Kidney glomerular epithelial cell (primary cell): ENCODE measurements around the gene IQGAP2.

Experiments
- DNase-seq: peaks from one replicate; lab custom pipeline; 2025; lab: John Stamatoyannopoulos, UW

IQGAP2 gene

DNA sequence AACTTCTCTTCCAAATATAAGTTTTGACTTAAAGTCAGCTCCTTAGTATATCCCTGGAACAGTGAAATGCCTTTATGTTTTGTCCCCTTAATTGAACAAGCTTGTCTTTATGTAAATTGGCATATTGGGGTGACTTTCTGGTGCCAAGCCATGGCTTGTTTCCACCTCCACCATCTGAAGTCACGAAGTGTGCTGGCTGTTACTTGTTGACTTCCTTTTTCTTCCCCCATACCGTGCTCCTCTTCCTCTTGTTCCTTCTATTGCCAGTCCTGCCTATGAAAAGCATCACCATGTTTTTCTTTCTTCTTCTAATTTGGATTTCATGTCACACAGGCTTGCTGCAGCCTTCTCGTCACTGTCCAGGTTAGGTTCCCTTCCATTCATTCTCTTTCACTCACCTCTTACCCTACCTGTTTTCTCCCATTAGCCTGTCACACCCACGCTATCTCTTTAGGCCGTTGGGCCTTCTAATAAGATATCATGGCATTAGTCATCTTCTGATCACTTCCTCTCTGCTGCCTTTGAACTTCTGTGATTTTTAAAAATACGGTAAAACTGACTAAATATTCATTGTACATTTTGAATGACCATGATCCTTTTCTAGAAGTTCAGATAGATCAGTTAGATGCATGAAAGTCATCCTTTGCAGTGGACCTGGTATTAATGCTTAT, 48.1 kb downstream of the IQGAP2 start:
- no peak for DNase-seq

GRCh38 chr5:76455531-76456133, 52.5 kb downstream of the IQGAP2 start:
- DNase-seq: no peak

DNA sequence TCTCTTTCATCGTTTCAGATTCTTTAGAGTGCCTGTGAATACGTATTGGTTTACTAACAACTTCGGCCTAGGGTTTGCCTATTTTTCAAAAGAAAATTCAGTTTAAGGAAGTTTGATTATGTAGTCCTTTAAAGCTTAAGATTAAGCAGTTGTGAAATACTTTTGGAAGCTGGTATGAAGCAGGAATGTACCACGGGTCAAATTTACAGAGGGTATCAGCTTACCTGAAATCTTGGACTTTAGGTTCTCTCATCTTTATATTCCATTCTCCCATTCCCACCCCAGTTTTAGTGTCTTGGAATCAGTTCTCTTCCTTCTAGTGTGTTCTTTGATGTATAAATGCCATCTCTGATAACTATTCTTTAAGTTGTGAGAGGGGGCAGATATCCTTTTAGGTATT, 53.2 kb downstream of the IQGAP2 start:
- no peak for DNase-seq

DNA sequence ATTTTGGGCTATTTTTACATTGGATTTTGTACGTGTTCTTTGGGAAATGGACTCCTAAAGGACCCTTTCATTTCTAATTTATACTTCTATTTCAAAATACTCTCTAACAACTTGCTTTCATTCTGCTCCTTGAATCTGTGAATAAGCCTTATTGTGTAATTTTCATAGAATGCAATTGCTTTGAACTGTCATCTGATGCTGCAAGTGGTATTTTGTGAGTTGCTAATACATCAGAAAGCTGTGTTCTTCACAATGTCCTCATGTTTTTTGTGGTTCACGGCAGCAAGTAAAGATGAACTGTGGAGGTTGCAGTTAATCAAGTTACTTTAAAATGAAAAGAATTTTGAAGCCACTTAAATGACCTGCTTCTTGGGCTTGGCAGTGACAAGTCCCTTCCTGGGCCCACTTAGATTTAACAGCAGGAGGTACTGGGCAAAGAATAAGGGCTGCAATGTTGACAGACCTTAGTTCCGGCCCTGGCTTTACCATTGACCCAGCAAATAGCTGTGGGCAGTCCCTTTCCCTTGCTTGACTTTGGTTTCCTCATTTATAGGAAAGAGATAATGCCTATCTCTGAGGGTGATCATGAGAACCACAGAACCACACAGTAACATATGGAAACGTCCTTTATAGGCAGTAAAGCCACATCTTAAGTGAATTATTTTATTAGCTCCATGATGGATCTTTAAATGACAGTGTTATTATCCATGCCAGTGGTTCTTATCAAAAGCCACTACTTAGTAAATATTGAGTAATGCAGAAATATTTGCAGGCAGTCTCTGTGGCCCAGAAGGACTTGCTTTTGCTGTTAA, 54.8 kb downstream of the IQGAP2 start:
- no peak for DNase-seq

GRCh38 chr5:76458486-76458830, 55.4 kb downstream of the IQGAP2 start:
- DNase-seq: no peak

DNA sequence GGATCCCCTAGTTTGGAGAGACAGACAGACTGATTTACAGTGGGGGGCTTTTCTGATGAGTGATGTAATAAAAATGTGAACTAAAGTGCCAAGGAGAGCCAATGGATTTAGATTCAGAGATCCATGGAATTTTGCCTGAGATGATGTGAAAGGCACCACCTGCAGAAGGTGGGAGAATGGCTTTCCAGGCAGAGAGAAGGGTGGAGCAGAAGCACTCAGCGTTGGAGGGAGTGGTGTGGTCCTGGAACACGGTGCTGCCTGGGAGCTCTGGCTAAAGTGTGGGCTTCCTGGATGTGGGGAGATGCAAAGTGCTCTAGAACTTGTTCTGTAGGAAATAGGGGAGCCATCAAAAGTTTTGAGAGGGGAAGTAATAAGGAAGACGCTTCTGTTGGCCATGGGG, 57.0 kb downstream of the IQGAP2 start:
- DNase-seq: no peak

DNA sequence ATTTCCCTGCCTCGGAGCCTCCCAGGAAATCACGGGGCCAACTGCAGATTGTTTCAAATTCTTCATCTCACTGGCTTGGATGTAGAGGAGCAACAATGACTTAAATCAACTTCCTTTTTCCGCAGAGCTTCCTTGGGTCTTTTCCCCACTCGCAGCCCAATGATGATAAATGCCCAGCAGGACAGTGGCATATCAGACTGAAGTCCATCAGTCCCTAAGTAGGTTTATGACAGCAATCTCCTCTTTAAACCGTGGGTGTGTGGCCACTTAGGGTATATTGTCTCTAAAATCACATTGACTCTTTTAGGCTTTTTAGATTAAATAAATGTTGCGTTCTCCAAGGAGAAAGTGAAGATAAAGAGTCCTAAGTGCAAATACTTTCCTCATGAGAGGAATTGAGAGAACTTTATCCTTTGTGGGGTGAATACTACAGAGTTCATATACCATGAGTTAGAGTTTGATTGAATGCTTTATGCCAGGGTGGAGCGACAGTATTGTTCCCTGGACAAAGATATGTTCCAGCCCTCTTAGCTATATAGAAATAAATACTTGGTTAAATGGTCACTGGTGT, 59.1 kb downstream of the IQGAP2 start:
- DNase-seq: no peak

GRCh38 chr5:76467216-76467615, 64.1 kb downstream of the IQGAP2 start:
- no peak for DNase-seq

- no peak for DNase-seq
These were observed 65.7 kb downstream of the IQGAP2 start for GRCh38 chr5:76468635-76469425.

DNA sequence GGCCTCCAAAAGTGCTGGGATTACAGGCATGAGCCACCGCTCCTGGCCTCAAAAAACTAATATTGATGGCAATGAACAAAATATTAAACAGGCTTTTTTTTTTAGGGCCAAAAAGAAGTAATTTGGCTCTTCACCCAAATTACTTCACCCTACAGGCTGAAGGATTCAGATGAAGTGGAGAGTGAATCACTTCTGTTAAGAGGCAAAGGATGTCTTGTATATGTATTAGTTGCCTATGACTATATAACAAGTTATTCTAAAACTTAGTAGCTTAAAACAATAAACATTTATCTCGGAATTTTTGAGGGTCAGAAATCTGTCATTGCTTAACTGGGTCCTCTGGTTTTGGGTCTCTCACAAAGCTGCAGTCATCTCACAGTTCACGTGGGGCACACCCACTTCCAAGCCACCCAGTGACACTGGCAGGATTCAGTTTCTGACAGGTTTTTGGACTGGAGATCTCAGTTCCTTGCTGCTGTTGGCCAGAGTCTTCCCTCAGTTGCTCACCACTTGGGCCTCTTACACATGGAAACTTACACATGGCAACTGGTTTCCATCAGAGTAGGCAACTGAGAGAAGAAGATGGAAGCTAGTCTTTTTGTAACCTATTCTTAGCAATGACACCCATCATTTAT, 66.7 kb downstream of the IQGAP2 start:
- no peak for DNase-seq

GRCh38 chr5:76470976-76471375, 67.9 kb downstream of the IQGAP2 start:
- no peak for DNase-seq

DNA sequence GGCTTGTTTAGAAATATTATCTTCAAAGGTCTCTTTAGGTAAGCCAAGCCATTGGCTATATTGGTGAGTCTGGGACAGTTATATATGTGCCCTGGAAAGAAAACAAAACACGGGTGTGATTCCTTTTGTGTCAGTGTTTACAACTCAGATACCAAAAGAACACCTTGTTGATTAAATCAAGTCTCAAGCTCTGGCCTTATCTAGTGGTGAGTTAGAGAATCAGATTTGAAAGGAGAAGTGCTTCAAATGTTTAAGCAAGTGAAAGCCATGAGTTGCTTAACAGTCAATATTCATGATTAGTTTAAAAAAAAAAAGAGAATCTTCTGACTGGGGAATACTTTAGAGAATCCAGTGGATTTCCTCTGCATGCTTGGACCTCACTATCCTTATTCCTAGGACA, 68.3 kb downstream of the IQGAP2 start:
- no peak for DNase-seq

GRCh38 chr5:76471987-76472334, 68.9 kb downstream of the IQGAP2 start:
- DNase-seq: no peak

DNA sequence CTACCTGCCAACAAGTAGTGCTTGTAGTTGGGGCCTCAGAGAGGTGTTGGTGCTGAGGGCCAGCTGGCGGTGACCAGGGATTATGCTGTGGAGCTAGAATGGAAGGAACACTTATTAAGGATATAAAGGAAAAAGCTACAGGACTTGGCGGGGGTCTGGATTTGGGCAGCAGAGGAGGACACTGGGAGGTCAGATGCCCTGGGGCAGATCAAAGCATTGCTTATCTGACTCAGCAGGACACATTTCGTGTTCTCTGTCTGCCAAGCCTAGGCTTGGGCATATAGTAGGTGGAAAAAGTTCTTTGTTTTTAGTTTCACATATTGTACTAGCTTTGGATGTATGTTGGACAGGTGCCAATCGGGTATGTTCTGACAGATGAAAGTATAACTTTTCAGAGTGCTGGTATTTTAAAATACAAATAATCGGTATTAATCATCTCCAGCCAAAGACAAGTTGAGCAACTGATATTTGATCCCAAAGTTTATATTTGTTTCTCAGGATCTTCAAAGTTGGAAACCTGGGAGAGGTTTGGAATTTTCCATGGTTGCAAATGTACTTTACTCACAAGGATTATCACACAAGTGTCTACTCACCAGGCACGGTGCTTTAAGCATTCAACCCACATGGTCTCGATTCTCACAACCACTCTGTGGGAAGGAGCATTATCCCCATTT, 69.4 kb downstream of the IQGAP2 start:
- DNase-seq: no peak

DNA sequence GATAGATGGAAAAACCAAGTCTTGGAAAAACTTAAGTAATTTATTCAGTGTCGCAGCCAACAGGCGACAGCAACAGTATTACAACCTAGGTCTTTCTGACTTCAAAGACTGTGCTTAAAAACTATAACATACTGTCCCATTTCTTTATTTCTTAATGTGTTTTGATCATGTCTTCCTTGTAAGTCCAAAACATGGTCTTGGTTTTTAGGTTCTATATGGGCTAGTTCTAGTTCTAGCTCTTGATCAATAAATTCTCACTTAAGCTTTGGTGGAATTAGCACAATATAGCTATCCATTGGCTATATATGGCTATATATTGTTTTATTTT, 69.9 kb downstream of the IQGAP2 start:
- no peak for DNase-seq

DNA sequence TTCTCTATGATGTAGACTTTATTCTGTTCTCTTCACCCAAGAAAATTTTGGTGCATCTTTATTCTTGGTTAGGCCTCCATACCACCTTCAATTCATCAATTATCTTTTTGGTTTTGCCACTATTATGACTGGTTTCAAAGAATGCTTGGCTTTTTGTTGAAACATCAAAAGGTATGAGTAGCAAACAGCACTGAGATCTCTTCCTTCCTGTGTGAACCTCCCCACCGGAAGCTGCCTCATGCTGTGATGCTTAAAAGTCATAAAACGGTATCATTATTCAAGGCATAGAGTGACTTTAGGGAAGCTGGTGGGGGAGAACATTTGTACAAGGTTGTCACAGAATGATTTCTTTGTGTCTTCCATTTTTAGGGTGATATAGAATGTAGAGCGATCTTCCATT, 70.6 kb downstream of the IQGAP2 start:
- DNase-seq: no peak

DNA sequence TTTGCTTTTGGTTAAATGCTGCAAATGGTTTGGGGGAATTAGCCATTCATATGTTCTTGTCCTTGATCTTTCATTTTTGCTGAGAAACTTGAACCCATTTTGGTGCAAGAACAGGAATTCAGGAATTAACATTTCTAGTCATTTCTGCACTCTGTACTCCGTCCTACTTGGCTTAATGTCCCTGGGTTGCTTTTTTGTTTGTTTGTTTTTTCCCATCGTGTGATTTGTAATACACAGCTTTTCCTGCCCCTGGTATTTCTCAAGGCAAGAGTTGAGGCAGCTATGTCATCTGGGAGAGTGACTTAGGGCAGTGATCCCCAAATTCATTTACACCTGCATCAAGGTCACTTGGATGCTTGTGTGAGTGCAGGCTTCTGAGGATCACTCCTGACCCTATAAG, 71.3 kb downstream of the IQGAP2 start:
- no peak for DNase-seq

DNA sequence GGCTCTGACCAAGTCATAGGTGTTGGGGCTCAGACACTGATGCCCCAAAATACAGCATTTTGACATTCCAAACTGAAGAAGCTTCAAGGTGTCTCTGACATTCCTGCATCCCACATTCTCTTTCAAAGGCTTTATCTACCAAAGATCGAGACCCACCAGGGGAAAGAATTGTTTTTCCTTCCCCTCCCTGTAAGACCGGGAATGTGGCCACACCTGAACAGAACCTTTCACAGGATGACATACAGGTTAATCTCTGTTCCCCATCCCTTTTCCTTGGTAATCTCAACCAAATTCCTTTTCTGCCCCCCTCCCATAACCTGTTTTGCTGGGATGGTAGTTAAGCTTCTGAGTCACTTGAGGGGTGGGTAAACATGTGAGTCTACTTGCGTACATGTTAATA, 72.3 kb downstream of the IQGAP2 start:
- DNase-seq: no peak

DNA sequence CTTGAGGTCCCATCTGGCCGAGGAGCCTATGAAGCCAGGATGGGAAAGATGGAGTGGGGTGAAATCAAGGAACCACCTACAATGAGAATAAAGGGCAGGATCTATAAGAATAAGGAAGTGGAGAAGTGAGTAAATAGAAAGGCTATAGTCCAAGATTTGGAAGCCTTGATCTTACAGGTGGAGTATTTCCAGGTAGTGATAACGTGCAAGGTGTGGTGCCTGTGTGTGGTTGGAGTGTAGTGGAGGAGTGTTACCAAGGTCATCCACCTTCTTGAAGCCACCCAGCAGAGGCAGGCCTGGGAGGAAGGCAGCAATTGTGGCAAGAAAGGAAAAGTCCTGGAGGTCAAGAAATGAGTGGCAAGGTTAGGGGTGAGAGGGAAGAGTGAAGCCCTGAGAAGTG, 72.9 kb downstream of the IQGAP2 start:
- no peak for DNase-seq

GRCh38 chr5:76476474-76477038, 73.5 kb downstream of the IQGAP2 start:
- no peak for DNase-seq

DNA sequence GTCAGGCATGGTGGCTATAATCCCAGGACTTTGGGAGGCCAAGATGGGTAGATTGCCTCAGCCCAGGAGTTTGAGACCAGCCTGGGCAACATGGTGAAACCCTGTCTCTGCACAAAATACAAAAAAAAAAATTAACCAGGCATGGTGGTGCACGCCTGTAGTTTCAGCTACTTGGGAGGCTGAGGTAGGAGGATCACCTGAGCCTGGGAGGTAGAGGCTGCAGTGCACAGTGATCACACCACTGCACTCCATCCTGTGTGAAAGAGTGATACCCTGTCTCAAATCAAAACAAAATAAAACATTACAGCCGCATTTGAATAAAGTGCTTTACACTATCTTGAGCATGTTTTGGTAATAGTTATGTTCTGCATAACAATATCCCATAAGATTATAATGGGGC, 74.0 kb downstream of the IQGAP2 start:
- no peak for DNase-seq
